Activated CD8-positive, alpha-beta memory T cell treated with anti-CD3 and anti-CD28 coated beads, Interleukin-2, amount 50 U/mL, for 1 hour (primary cell): ENCODE results near the gene NOP16.
"Not testable (repeated sequence)": the region's sequence is repeated elsewhere in the genome, so short reads cannot be mapped to it uniquely, and the experiment has no call there.

Experiments used
- DNase-seq: peaks from one replicate; pipeline ENCODE4 v3.0.0-alpha.2; 2020; ENCODE audit errors: extremely low read depth

NOP16 gene

GRCh38 chr5:176409765-176410164 is 21.4 kb upstream of the NOP16 start:
- DNase-seq = no peak

- DNase-seq = no peak
Observed at GRCh38 chr5:176408590-176408989, 20.2 kb upstream of the NOP16 start.

GRCh38 chr5:176408252-176408573 is 19.8 kb upstream of the NOP16 start:
- not testable (repeated sequence) for DNase-seq

GRCh38 chr5:176407456-176408251 is 19.3 kb upstream of the NOP16 start:
- no peak for DNase-seq

GRCh38 chr5:176406436-176407052 is 18.1 kb upstream of the NOP16 start:
- DNase-seq = no peak

- no peak for DNase-seq
Observed at GRCh38 chr5:176405656-176406435, 17.4 kb upstream of the NOP16 start.

GRCh38 chr5:176401281-176402205 is 13.1 kb upstream of the NOP16 start:
- DNase-seq = no peak

GRCh38 chr5:176400382-176401156 is 12.2 kb upstream of the NOP16 start:
- no peak for DNase-seq

- no peak for DNase-seq
Observed at GRCh38 chr5:176397736-176398420, 9.5 kb upstream of the NOP16 start.

- no peak for DNase-seq
Observed at GRCh38 chr5:176396330-176396729, 7.9 kb upstream of the NOP16 start.

GRCh38 chr5:176394881-176395675 is 6.7 kb upstream of the NOP16 start:
- DNase-seq = no peak

GRCh38 chr5:176394096-176394495 is 5.7 kb upstream of the NOP16 start:
- DNase-seq = no peak

- DNase-seq = no peak
Observed at GRCh38 chr5:176392526-176392925, 4.1 kb upstream of the NOP16 start.

- no peak for DNase-seq
Observed at GRCh38 chr5:176391999-176392398, 3.6 kb upstream of the NOP16 start.

- DNase-seq = no peak
Observed at GRCh38 chr5:176391479-176391878, 3.1 kb upstream of the NOP16 start.

GRCh38 chr5:176389135-176390123 is 1.0 kb upstream of the NOP16 start:
- DNase-seq = no peak

GRCh38 chr5:176388003-176388443 is 375 bp downstream of the NOP16 start:
- DNase-seq = no peak

- no peak for DNase-seq
Observed at GRCh38 chr5:176387384-176387925, 943 bp downstream of the NOP16 start.
